Chondrocyte (in vitro differentiated cells): Measurements from ENCODE around the gene LPP. TPM values are rescaled to one million over a fixed set of nuclear protein-coding genes. Genes with fewer than 3 reads are reported as not detected.

Experiments
- DNase-seq: peaks from one replicate; pipeline ENCODE4 v3.0.0; 2021; ENCODE audit warnings: mixed read lengths, low spot score
- H3K27ac Mint-ChIP-seq: one replicate; pipeline ENCODE4 v1.8.0; 2021; ENCODE audit warnings: mild to moderate bottlenecking, moderate library complexity, mixed read lengths; ENCODE audit not compliant: unreplicated experiment
- H3K27me3 Mint-ChIP-seq: 2 replicates; pipeline ENCODE4 v1.8.0; 2021; ENCODE audit warnings: low read depth, mixed read lengths
- H3K36me3 Mint-ChIP-seq: 2 replicates; pipeline ENCODE4 v1.8.0; 2021; ENCODE audit warnings: low read depth, mixed read lengths
- H3K4me1 Mint-ChIP-seq: 2 replicates; pipeline ENCODE4 v1.8.0; 2021; ENCODE audit warnings: low read depth, mild to moderate bottlenecking, mixed read lengths
- H3K4me3 Mint-ChIP-seq: one replicate; pipeline ENCODE4 v1.8.0; 2021; ENCODE audit warnings: mild to moderate bottlenecking, moderate library complexity, mixed read lengths; ENCODE audit not compliant: unreplicated experiment
- H3K9me3 Mint-ChIP-seq: 2 replicates; pipeline ENCODE4 v1.8.0; 2021; ENCODE audit warnings: low read depth, mixed read lengths
- CTCF ChIP-seq: fragments of 200-600 bp; sonication (generic); IDR thresholded peaks from 2 replicates; pipeline ENCODE4 v1.5.0; 2021; ENCODE audit warnings: antibody characterized with exemption, mild to moderate bottlenecking, moderate library complexity
- total RNA-seq: library from RNA; stranded (reverse); gene quantifications from 3 replicates; pipeline ENCODE4 v1.2.1, GENCODE V29; 2021

Gene LPP
- total RNA-seq, 1 donor from 2014 or later = 295 TPM

- no peaks in the 10 kb centered on the region for H3K9me3 Mint-ChIP-seq
- TF ChIP-seq CTCF = no peak
- no peak overlapping the region for H3K4me3 Mint-ChIP-seq
- DNase-seq = no peak
- no peaks in the 10 kb centered on the region for H3K27me3 Mint-ChIP-seq
- H3K27ac Mint-ChIP-seq = no peak overlapping the region
- H3K4me1 Mint-ChIP-seq = peaks cover 58% of the 10 kb centered on the region
- H3K36me3 Mint-ChIP-seq = peaks cover 14% of the 10 kb centered on the region
Observed at GRCh38 chr3:188231456-188231855, 77.5 kb downstream of the LPP start.

GRCh38 chr3:188232656-188233055, 78.7 kb downstream of the LPP start:
- TF ChIP-seq CTCF = no peak
- DNase-seq = no peak
- H3K4me1 Mint-ChIP-seq = peaks cover 64% of the 10 kb centered on the region
- peak overlapping the region; percentile 37 for H3K27ac Mint-ChIP-seq
- no peak overlapping the region for H3K4me3 Mint-ChIP-seq
- no peaks in the 10 kb centered on the region for H3K9me3 Mint-ChIP-seq
- H3K36me3 Mint-ChIP-seq = peaks cover 17% of the 10 kb centered on the region
- H3K27me3 Mint-ChIP-seq = no peaks in the 10 kb centered on the region

GRCh38 chr3:188233320-188233719, 79.4 kb downstream of the LPP start:
- Mint-ChIP-seq H3K4me3 (no peak overlapping the region), H3K27ac (peak overlapping the region; percentile 94), H3K9me3 (no peaks in the 10 kb centered on the region), H3K4me1 (peaks cover 69% of the 10 kb centered on the region), H3K36me3 (peaks cover 15% of the 10 kb centered on the region), H3K27me3 (no peaks in the 10 kb centered on the region)
- no peak for DNase-seq
- TF ChIP-seq CTCF = no peak

- Mint-ChIP-seq H3K36me3 (peaks cover 14% of the 10 kb centered on the region), H3K9me3 (no peaks in the 10 kb centered on the region), H3K4me1 (peaks cover 71% of the 10 kb centered on the region), H3K27me3 (no peaks in the 10 kb centered on the region), H3K27ac (peak overlapping the region; percentile 94), H3K4me3 (no peak overlapping the region)
- DNase-seq = no peak
- TF ChIP-seq CTCF = no peak
Observed at GRCh38 chr3:188234132-188234531, 80.2 kb downstream of the LPP start.

- Mint-ChIP-seq H3K4me1 (peaks cover 80% of the 10 kb centered on the region), H3K36me3 (peaks cover 10% of the 10 kb centered on the region), H3K27me3 (no peaks in the 10 kb centered on the region), H3K27ac (peak overlapping the region; percentile 9), H3K9me3 (no peaks in the 10 kb centered on the region), H3K4me3 (no peak overlapping the region)
- DNase-seq = no peak
- TF ChIP-seq CTCF = no peak
Observed at GRCh38 chr3:188236271-188236670, 82.3 kb downstream of the LPP start.
